ENCODE results near the gene COL13A1.

Gene COL13A1

DNA sequence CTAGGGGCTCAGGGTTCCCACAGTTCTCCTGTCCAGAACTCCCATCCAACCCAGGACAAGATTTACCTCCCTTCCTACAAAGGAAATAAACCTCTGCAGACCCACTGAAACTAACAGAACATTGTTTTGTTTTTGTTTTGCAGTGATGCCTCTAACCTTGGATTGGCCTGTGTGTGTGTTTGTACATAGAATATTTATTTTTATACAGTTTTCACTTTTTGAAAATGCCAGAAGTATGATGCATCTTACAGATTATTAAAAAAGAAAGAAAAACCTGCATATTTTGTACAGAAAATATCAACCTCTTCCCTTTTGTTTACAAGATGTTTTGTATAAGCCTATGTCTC lies 156.8 kb downstream of the COL13A1 start:
- no peak overlapping the region for H3K27ac ChIP-seq (ENCODE audit: low read depth, low read length, poor library complexity, severe bottlenecking)
- no peak overlapping the region for H3K4me2 ChIP-seq (ENCODE audit: low read length)
- no peaks in the 10 kb centered on the region for H3F3A ChIP-seq (ENCODE audit: insufficient read depth, low read length)
- H3K4me3 ChIP-seq (ENCODE audit: low read depth, low read length, poor library complexity, severe bottlenecking), result no peak overlapping the region
- no peaks in the 10 kb centered on the region for H3K9me3 ChIP-seq (ENCODE audit: low read length)
- H3K36me3 ChIP-seq (ENCODE audit: insufficient read depth, low read length), result no peaks in the 10 kb centered on the region
- peaks cover 3% of the 10 kb centered on the region for H3K4me1 ChIP-seq (ENCODE audit: insufficient read depth, low read length, severe bottlenecking)
- no peak overlapping the region for H2AFZ ChIP-seq (ENCODE audit: low read length)
- H3K9ac ChIP-seq (ENCODE audit: low read length), result no peak overlapping the region
- no peaks in the 10 kb centered on the region for H3K9me2 ChIP-seq (ENCODE audit: low read depth, low read length)
- no peaks in the 10 kb centered on the region for H4K20me1 ChIP-seq (ENCODE audit: insufficient read depth, low read length)
- H3K79me2 ChIP-seq (ENCODE audit: insufficient read depth, low read length), result no peaks in the 10 kb centered on the region
- TF ChIP-seq, protein P1, sequence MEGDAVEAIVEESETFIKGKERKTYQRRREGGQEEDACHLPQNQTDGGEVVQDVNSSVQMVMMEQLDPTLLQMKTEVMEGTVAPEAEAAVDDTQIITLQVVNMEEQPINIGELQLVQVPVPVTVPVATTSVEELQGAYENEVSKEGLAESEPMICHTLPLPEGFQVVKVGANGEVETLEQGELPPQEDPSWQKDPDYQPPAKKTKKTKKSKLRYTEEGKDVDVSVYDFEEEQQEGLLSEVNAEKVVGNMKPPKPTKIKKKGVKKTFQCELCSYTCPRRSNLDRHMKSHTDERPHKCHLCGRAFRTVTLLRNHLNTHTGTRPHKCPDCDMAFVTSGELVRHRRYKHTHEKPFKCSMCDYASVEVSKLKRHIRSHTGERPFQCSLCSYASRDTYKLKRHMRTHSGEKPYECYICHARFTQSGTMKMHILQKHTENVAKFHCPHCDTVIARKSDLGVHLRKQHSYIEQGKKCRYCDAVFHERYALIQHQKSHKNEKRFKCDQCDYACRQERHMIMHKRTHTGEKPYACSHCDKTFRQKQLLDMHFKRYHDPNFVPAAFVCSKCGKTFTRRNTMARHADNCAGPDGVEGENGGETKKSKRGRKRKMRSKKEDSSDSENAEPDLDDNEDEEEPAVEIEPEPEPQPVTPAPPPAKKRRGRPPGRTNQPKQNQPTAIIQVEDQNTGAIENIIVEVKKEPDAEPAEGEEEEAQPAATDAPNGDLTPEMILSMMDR (IDR thresholded peaks at IDR 0.05; ENCODE audit: low read length), result no peak
- no peaks in the 10 kb centered on the region; the same call in none of the 2 replicates for H3K27me3 ChIP-seq (ENCODE audit: insufficient read depth, low read length)

DNA sequence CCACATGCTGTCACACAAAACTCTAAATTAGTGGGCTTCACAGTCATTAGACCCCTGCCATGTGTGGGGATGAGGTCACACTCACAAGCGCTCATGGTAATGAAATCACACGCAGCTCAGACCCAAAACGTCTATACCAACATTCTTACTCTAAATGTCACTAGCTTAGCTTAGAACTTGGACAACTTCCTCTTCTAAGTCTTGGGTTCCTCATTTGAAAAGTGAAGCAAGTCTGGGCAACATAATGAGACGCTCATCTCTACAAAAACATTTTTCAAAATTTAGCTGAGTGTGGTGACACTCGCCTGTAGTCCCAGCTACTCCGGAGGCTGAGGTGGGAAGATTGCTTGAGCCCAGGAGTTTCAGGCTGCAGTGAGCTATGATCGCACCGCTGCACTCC lies 158.2 kb downstream of the COL13A1 start:
- H3K27ac ChIP-seq (ENCODE audit: low read depth, low read length, poor library complexity, severe bottlenecking), result no peak overlapping the region
- H4K20me1 ChIP-seq (ENCODE audit: insufficient read depth, low read length), result no peaks in the 10 kb centered on the region
- no peaks in the 10 kb centered on the region for H3K79me2 ChIP-seq (ENCODE audit: insufficient read depth, low read length)
- no peaks in the 10 kb centered on the region; the same call in 1 of the 2 replicates for H3K27me3 ChIP-seq (ENCODE audit: insufficient read depth, low read length)
- H2AFZ ChIP-seq (ENCODE audit: low read length), result no peak overlapping the region
- H3K9me2 ChIP-seq (ENCODE audit: low read depth, low read length), result no peaks in the 10 kb centered on the region
- H3K4me3 ChIP-seq (ENCODE audit: low read depth, low read length, poor library complexity, severe bottlenecking), result no peak overlapping the region
- no peak overlapping the region for H3K4me2 ChIP-seq (ENCODE audit: low read length)
- no peaks in the 10 kb centered on the region for H3F3A ChIP-seq (ENCODE audit: insufficient read depth, low read length)
- peaks cover 3% of the 10 kb centered on the region for H3K4me1 ChIP-seq (ENCODE audit: insufficient read depth, low read length, severe bottlenecking)
- no peaks in the 10 kb centered on the region for H3K36me3 ChIP-seq (ENCODE audit: insufficient read depth, low read length)
- H3K9me3 ChIP-seq (ENCODE audit: low read length), result no peaks in the 10 kb centered on the region
- TF ChIP-seq EZH2 (IDR thresholded peaks at IDR 0.05; ENCODE audit: borderline replicate concordance, low read length), result no peak
- H3K9ac ChIP-seq (ENCODE audit: low read length), result no peak overlapping the region

DNA sequence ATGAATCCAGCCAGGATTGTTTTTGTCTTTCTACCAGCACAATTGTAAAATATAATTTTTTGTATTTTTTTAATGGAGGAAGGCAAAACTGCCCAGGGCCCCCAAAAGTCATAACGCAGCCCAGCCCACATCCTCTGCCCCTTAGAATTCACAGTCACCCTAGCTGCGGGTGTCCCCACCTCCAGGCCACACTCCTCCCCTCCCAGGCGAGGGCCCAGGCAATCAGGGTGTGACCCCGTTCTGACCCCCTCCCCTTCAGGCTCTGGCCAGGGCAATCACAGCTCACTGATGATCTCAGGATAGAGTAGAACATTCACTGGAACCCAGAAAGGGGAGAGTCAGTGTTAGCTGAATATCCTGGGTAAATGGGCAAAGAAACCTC lies 158.9 kb downstream of the COL13A1 start:
- no peaks in the 10 kb centered on the region for H3K79me2 ChIP-seq (ENCODE audit: insufficient read depth, low read length)

More for the DNA sequence above, 158.9 kb downstream of the COL13A1 start:
- Histone ChIP-seq H3K4me2 (ENCODE audit: low read length) (no peak overlapping the region), H3K4me1 (ENCODE audit: insufficient read depth, low read length, severe bottlenecking) (peaks cover 3% of the 10 kb centered on the region), H3K27me3 (ENCODE audit: insufficient read depth, low read length) (no peaks in the 10 kb centered on the region; the same call in 1 of the 2 replicates), H3K9ac (ENCODE audit: low read length) (no peak overlapping the region), H3K27ac (ENCODE audit: low read depth, low read length, poor library complexity, severe bottlenecking) (no peak overlapping the region), H3F3A (ENCODE audit: insufficient read depth, low read length) (no peaks in the 10 kb centered on the region), H2AFZ (ENCODE audit: low read length) (no peak overlapping the region), H3K36me3 (ENCODE audit: insufficient read depth, low read length) (no peaks in the 10 kb centered on the region), H4K20me1 (ENCODE audit: insufficient read depth, low read length) (no peaks in the 10 kb centered on the region), H3K9me2 (ENCODE audit: low read depth, low read length) (no peaks in the 10 kb centered on the region), H3K4me3 (ENCODE audit: low read depth, low read length, poor library complexity, severe bottlenecking) (no peak overlapping the region), H3K9me3 (ENCODE audit: low read length) (no peaks in the 10 kb centered on the region)
- TF ChIP-seq, protein P1 (IDR thresholded peaks at IDR 0.05; ENCODE audit: low read length), result no peak
- TF ChIP-seq EZH2 (IDR thresholded peaks at IDR 0.05; ENCODE audit: borderline replicate concordance, low read length), result no peak
